Measurements from ENCODE around the gene HIRA. TPM values are rescaled to one million over a fixed set of nuclear protein-coding genes. Genes with fewer than 3 reads are reported as not detected.

Gene HIRA
- total RNA-seq, 2 donors from 2014 or later: 10.6 to 12.9 TPM

GRCh38 chr22:19377565-19378343, 53.8 kb downstream of the HIRA start:
- TF ChIP-seq, protein P1, sequence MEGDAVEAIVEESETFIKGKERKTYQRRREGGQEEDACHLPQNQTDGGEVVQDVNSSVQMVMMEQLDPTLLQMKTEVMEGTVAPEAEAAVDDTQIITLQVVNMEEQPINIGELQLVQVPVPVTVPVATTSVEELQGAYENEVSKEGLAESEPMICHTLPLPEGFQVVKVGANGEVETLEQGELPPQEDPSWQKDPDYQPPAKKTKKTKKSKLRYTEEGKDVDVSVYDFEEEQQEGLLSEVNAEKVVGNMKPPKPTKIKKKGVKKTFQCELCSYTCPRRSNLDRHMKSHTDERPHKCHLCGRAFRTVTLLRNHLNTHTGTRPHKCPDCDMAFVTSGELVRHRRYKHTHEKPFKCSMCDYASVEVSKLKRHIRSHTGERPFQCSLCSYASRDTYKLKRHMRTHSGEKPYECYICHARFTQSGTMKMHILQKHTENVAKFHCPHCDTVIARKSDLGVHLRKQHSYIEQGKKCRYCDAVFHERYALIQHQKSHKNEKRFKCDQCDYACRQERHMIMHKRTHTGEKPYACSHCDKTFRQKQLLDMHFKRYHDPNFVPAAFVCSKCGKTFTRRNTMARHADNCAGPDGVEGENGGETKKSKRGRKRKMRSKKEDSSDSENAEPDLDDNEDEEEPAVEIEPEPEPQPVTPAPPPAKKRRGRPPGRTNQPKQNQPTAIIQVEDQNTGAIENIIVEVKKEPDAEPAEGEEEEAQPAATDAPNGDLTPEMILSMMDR (IDR thresholded peaks at IDR 0.05): no peak
- TF ChIP-seq POLR2A (IDR thresholded peaks at IDR 0.05): no peak
- Histone ChIP-seq H3K4me3 (no peak overlapping the region), H3K27me3 (no peaks in the 10 kb centered on the region), H3K27ac (no peak overlapping the region), H3K36me3 (replicated peaks in 1 of 2; ENCODE audit: insufficient read depth in 1 of 2, low read depth in 2 of 2) (peaks cover 11 to 32% of the 10 kb centered on the region in 2 donors), H3K4me1 (no peaks in the 10 kb centered on the region), H3K9me3 (no peaks in the 10 kb centered on the region)
- no peak for ATAC-seq
- WGBS, 2 donors: 92 to 95% methylated on average over 10 of the region's 10 CpGs
- intact Hi-C loops (cut with DNase I): no loop called here
- no peak for DNase-seq

DNA sequence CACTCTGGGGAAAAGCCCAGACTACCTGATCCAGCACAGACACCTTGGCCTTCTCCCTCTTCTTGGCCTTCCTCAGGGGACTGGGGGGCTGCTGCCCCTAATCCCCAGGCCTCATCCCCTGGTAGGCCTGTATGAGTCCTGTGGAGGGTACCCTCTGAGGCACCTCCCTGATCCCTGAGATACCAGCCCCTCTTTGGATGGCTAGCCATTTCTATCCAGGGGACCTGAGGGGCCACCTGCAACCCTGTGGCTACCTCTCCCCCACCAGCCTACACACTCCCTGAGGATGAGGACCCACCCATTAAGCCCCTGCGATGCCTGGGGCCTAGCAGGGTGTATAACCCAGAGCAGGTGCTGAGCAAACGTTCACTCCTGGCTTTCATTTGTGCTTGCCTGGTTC, 54.6 kb downstream of the HIRA start:
- DNase-seq (no peak), ATAC-seq (no peak)
- H3K27me3 ChIP-seq: no peaks in the 10 kb centered on the region
- no peak overlapping the region for H3K4me3 ChIP-seq
- H3K4me1 ChIP-seq: no peaks in the 10 kb centered on the region
- intact Hi-C loops (cut with DNase I): no loop called here
- no peak for TF ChIP-seq POLR2A (IDR thresholded peaks at IDR 0.05)
- TF ChIP-seq, protein P1 (IDR thresholded peaks at IDR 0.05): no peak
- H3K9me3 ChIP-seq: no peaks in the 10 kb centered on the region
- WGBS, 2 donors: 79 to 91% methylated on average over 2 of the region's 2 CpGs
- H3K36me3 ChIP-seq (replicated peaks in 1 of 2; ENCODE audit: insufficient read depth in 1 of 2, low read depth in 2 of 2): peaks cover 11 to 32% of the 10 kb centered on the region in 2 donors
- no peak overlapping the region for H3K27ac ChIP-seq

DNA sequence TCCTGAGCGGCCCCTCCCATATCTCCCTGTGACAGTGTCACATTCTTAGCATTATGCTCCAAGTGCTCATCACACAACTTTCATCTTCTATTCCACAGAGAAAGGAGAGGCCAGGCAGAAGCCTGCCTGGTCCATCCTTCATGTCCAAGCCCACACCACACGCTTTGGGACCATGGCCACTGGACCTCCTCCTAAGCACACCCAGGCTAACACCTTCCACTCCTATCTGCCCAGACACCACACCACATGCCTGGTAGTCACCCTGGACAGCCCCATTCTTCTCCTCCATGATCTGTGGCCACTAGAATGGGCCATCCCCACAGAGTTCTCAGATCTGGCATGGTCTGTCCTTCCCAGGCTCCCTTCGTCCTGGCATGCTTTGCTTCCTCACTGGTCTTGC, 55.3 kb downstream of the HIRA start:
- WGBS, 2 donors: 95 to 100% methylated on average over 3 of the region's 3 CpGs
- Histone ChIP-seq H3K36me3 (replicated peaks in 1 of 2; ENCODE audit: insufficient read depth in 1 of 2, low read depth in 2 of 2) (peaks cover 11 to 34% of the 10 kb centered on the region in 2 donors), H3K27ac (no peak overlapping the region), H3K27me3 (no peaks in the 10 kb centered on the region), H3K9me3 (no peaks in the 10 kb centered on the region), H3K4me1 (no peaks in the 10 kb centered on the region), H3K4me3 (no peak overlapping the region)
- ATAC-seq (no peak), DNase-seq (no peak)
- no peak for TF ChIP-seq POLR2A (IDR thresholded peaks at IDR 0.05)
- TF ChIP-seq, protein P1 (IDR thresholded peaks at IDR 0.05): no peak
- intact Hi-C loops (cut with DNase I): no loop called here

DNA sequence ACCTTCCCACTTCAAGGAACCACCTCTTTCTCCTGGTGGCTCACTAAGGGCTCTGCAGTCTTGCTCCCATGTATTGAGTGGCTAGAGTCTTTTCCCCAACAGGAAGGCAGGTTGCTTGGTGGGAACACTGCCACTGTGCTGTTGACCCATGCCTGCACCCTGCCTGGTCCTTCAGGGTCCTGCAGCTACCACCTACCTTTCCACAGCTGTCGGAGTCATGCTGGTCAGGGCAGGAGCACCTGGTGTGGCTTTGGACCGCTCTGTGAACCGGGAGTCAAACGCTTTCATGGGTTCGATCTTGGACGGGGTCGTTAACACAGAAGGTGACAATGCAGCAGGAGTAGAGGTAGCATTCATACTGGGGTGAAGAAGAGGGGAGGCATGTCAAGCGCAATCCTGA, 56.1 kb downstream of the HIRA start:
- Histone ChIP-seq H3K27ac (no peak overlapping the region), H3K4me3 (no peak overlapping the region), H3K4me1 (no peaks in the 10 kb centered on the region), H3K36me3 (replicated peaks in 1 of 2; ENCODE audit: insufficient read depth in 1 of 2, low read depth in 2 of 2) (peaks cover 11 to 34% of the 10 kb centered on the region in 2 donors), H3K27me3 (no peaks in the 10 kb centered on the region), H3K9me3 (no peaks in the 10 kb centered on the region)
- no peak for ATAC-seq
- no peak for DNase-seq
- intact Hi-C loops (cut with DNase I): no loop called here
- 93 to 98% methylated on average over 8 of the region's 8 CpGs for WGBS, 2 donors
- TF ChIP-seq, protein P1 (IDR thresholded peaks at IDR 0.05): no peak
- no peak for TF ChIP-seq POLR2A (IDR thresholded peaks at IDR 0.05)

DNA sequence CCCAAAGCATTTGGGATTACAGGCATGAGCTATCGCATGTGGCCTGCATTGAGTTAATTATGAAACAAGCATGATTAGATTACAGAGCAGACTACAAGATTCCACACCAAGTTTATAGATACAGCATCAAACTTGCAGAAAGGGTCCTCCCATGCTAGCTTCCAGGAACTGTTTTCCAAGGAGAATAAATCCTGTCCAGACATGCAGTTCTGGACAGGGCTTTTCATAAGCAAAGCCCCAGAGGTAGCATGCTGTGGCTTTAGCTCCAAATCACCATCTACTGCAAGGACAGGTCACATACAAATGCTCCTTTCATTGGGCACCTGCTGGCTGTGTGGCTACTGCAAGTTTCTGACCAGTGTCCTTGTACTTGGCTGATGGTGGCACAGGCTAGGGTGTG, 57.1 kb downstream of the HIRA start:
- H3K9me3 ChIP-seq: no peaks in the 10 kb centered on the region
- intact Hi-C loops (cut with DNase I): no loop called here
- no peak overlapping the region for H3K4me3 ChIP-seq
- H3K36me3 ChIP-seq (replicated peaks in 1 of 2; ENCODE audit: insufficient read depth in 1 of 2, low read depth in 2 of 2): peaks cover 11 to 35% of the 10 kb centered on the region in 2 donors
- H3K4me1 ChIP-seq: no peaks in the 10 kb centered on the region
- H3K27ac ChIP-seq: no peak overlapping the region
- no peak for ATAC-seq
- 95 to 100% methylated on average over 1 of the region's 1 CpG for WGBS, 2 donors
- no peak for DNase-seq
- TF ChIP-seq, protein P1 (IDR thresholded peaks at IDR 0.05): no peak
- TF ChIP-seq POLR2A (IDR thresholded peaks at IDR 0.05): no peak
- no peaks in the 10 kb centered on the region for H3K27me3 ChIP-seq
